HL-60/S4 treated with phorbol 12-myristate 13-acetate at 8.2 ng/mL for 4 days and 3 days (cell line): ENCODE measurements around the gene UBALD2.
"Not testable (repeated sequence)": the region's sequence is repeated elsewhere in the genome, so short reads cannot be mapped to it uniquely, and the experiment has no call there.

Source experiments
- in situ Hi-C: fragments of 300-500 bp; cut with MboI; formaldehyde crosslinking; loops from 2 replicates; pipeline ENCODE4 v1.15.0; 2022; ENCODE audit warnings: low sequenced_read_pairs

Gene UBALD2

GRCh38 chr17:76263896-76264295 is 1.3 kb upstream of the UBALD2 start:
- in situ Hi-C loops: no loop called here

DNA sequence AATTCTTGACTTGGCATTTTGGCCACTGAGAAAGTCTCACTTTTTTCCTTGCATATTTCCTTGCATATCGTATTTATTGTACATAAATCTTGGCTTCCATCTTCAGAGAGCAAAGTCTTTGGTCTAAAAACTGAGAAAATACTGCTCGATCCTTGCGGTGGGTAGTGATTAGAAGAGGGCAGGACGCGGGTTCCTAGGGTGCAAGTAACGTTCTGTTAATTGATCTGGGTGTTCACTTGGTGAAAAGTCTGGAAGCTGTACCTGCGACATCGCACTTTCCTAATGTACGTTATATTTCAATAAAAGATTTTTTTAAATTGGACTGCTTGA is 758 bp upstream of the UBALD2 start:
- in situ Hi-C loops: no loop called here

DNA sequence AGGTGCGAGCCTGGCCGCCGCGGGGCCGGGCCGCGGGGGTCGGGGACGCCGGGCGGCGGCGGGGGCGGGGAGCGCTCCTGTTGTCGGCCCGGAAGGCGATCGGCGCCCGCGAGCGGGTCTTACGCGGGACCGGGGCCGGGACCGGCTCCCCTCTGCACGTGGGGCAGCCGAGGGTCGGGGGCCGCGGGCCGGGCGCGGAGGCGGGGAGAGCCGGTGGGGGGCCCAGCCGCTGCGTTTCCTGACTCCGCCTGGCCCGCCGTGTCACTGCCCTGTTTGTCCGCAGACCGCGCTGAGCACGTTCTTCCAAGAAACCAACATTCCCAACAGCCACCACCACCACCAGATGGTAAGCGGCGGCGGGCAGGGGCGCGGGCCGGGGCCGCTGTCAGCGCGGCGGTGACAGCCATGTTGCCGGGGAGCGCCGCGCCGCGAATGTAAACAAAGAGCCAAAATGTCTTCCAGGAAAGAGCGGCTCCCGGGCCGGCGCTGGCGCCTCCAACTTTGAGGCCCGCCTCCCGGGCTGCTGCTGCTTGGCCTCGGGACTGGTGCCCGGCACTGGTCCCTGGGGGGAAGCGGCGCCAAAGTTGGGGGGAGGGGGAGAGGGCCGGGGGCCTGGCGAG is 586 bp downstream of the UBALD2 start:
- in situ Hi-C loops: no loop called here

DNA sequence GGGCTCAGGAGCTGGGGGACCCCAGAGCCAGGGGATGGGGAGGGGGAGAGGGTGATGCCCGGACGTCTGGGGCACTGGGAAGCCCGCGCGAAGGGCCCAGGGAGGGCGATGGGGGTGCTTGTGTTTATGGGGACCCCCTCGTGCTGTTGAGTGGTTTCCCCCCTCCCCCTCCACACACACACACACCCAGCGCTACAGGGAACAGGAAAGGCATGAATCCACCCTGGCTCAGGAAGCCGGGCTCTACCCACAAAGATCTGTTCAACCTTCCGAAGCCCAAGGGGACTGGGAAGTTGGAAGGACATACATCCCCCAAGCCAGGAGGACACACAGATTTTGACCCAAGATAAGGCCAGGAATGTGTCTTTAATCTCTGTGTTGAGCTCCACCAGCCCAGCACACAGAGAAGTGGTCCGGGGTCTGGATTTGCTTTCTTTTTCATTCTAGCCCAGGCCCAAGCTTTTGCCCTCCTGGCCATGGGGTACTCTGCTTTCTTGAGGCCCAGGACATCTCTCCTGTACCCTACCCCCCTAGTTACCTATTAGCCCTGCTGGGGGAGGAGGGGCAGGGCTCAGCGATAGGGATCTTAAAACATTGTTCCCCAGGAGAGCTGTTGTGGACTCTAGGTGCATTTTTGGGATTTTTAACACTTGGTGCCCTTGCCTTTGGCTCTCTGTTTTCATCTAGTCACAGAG is 1.2 kb downstream of the UBALD2 start:
- in situ Hi-C loops: no loop called here

- in situ Hi-C loops: no loop called here
Measured at GRCh38 chr17:76267051-76267576, 2.0 kb downstream of the UBALD2 start.

DNA sequence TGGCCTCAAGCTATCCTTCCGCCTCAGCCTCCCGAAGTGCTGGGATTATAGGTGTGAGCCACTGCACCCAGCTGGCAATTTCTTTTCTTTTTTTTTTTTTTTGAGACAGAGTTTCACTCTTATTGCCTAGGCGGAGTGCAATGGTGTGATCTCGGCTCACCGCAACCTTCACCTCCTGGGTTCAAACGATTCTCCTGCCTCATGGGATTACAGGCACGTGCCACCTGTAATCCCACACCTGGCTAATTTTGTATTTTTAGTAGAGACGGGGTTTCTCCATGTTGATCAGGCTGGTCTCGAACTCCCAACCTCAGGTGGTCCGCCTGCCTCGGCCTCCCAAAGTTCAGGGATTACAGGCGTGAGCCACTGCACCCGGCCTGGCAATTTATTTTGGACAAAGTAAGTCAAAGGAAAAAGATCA is 2.4 kb downstream of the UBALD2 start:
- in situ Hi-C loops: not testable (repeated sequence)

DNA sequence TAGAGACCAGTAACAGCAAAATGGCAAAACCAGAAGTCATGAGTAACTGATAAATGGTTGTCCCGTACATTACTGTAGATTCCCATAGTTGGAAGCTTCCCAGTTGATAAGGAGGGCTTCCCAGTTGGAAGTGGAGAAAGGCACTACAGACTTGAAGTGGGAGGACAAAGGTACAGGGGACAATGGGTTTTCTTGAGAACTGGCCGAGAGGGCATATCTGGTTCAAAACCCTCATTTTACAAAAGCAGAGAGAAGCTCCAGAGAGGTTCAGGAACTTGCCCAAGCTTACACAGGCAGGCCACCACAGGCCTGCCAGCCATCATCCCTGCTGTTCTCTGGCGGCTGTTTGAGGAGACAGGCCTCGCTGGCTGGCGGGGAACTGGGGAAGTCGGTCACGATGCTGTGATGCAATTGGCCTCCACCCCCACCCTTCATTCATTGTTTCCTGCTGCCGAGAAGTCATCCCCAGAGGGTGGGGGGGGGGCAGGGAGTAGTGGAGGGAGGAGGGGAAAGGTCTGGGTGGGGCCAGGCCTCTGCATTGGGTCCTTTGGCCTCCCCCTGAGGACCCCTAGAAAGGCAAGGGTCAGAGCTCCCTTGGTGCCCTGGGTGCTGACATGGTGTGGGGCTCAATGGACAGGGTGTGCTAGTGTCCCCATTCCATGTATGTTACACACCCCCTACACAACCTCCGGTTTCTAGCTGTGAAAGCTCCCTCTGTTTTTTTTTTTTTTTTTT is 3.0 kb downstream of the UBALD2 start:
- in situ Hi-C loops: no loop called here

DNA sequence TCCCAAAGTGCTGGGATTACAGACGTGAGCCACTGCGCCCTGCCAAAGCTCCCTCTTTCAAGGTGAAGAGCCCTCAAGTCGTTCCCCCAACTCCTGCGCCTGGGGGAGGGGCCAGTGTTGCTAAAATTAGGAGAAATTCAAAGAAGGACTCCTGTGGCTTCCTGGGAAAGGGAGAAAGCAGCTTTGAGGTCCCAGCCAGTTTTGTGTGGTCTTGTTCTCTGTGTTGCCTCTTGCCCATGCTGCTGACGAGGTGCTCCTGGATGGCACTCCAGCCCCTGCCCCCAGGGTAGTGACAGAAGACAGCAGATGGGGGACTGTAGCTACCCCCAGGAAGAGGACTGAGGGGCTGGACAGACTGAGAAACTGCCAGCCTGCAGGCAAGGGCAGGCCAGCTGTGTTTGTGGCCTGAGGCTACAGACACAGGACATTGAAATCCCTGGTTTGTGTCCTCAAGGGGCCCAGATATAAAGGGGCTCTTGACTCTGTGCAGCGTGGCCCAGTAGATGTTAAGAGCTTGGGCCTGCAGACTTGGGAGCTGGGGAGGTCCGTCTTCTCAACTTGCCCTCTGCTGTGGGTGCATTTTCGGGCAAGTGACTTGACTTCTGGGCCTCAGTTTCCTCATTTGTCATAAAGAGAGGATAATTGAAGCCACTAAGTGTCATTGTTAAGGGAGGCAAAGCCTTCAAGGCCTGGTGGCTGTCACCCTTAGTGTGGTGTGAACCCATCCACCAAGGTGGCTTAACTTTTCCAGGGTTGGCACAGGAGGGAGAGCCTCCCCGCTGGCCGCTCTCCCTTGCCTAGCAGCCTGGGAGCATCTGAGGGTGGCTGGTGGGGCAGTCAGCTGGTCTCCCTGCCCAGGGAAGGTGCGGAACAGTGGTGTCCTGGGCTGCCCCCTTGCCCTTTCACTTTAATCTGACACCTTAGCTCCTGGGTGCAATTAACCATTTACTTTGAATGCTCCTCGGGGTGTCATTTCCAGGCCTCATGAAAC is 4.1 kb downstream of the UBALD2 start:
- in situ Hi-C loops: no loop called here

- in situ Hi-C loops: no loop called here
Measured at GRCh38 chr17:76270127-76270592, 5.0 kb downstream of the UBALD2 start.

GRCh38 chr17:76270770-76271668 is 5.9 kb downstream of the UBALD2 start:
- in situ Hi-C loops: no loop called here

DNA sequence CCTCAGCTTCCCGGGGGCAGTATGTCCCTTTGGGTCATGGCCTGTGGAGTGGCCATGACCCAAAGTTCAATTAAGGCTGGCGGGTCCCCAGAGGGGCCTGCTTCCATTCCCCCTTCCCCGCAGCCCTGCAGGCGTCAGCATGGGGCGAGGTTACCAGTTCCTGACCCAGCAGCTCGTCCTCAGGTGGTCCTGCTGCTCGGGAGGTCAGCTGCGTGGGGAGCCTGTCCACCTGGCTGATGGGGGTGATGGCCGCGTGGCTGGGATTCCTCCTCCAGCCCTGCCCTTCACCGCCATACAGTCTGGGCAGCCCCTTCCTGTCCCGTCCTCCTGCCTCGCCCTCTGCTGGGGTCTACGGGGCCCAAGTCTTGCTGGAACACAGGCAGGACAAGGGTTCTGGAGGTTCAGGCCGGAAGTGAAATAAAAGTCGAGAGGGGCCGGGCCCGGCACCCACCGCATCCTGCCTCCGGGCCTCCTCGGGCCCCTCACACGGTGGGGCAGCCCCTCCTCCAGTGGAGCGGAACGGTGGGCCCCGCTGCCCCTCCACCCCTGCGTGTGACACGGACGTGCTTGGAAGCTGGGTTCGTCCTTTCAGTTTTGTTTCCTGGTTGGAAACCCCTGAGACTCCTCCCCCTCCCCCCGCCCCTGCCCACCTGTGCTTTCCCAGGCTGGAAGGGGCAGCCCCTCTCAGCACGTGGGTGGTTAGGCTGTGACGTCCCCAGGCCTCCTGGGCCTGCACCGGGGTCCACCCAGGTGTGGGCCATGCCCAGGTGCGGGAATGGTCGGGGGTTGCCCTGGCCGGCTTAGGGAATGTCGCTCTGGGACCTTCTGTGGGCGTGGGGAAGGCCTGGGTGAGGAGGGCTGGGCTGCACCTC is 6.8 kb downstream of the UBALD2 start:
- in situ Hi-C loops: no loop called here

DNA sequence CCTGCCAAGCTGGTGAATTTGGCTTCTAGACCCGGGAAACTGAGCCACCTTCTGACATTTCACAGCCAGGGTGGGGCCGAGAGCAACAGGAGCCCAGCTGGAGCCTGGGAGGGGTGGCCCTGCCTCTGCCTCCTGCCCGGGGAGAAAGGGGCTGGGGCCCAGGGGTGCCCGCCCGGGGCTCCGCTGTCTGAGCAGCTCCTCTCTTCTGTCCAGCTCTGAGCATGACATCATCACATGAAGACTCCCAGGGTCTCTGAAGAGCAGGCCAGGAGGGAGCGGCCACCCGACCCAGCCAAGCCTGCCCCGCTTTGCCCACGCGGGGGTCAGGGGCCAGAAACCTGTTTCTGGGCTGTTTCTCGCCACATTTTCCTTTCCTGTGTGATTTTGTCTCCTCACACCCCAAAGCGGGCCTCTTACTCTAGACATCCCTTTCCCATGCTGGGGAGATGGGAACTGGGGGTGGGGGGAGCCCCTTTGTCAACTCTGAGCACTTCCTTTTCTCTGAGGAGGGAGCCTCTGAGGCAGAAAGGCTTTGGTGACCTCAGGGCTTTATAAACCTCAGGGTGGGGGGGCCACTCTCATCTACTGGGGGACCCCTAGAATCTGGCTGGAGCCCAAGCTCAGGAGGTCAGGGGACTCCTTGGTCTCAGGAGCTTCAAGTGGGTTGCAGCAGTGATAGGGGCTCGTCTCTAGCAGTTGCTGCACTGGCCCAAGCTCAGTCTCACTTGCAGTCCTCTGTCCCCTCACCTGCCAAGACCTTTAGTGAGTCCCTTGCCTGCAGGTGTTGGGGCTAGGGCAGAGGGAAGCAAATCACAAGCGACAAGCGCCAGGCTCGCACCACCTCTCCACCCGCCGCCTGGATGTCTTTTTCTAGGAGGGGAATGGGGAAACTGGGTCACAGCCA is 7.6 kb downstream of the UBALD2 start:
- in situ Hi-C loops: no loop called here

DNA sequence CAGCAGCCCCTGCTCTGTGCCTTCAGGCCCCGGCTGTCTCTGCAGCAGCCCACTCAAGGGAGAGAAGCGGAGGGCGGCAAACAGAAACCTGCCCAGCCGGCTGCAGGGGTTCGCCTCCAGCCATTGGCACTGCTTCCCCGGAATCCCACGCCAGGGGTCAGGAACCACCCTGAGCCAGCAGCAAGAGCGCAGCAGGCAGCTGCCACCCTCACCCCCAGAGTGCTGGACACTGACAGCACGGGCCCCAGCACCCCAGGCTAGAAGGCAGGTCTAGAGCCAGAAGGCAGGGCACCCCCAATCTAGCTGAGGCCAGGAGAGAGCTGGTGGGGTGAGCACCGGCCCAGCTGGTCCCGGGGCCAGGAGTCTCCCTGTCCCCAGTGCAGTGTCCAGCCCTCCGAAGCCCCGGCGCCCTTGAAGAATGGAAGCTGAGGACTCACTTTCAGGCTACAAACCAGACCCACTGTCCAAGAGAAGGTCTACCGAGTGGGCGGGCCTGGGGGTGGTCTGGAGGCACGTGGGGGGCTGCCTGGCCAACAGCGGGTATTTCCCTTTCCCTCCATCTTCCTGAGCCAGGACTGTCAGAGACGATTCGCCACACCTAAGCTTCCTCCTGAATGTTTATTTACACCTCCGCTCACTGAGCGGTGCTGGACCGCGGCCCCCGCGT is 8.4 kb downstream of the UBALD2 start:
- in situ Hi-C loops: no loop called here

DNA sequence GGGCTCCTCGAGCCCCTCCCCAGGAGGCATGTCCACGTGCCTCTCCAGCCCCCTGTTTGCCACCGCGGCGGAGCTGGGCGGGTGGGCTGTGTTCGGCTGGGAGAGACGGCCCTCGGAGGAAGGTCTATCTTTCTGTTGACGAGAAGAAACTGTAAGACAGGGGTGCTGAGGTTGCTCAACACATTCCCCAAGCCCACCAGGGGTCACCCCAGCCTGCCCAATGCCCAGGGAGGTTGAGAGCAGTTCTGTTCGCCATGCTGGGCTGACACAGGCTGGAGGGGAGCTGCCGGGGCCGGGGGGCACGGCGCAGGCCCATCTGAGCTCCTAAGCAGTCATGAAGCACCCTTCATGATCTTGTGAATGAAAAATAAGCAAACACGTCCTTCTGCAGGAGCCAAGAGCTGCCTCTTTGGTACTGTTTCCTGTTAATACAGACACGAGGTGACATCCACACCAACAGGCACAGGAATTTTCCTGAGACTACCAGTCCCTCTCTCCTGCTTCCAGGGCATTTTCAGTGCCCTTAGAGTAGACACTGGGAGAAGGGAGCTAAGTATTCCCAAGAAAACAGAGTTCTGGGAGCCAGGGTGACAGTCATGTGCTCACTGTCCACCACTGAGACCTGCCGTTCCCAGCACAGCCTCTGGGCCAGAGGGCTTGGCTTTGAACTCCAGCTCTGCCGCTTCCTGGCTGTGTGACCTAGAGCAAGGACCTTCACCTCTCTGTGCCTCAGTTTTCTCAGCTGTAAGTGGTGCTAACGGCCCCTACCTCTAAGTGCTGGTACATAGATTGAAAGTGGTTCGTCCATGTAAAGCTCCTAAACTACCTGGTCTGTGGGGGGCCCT is 9.2 kb downstream of the UBALD2 start:
- in situ Hi-C loops: no loop called here

- in situ Hi-C loops: no loop called here
Measured at GRCh38 chr17:76275382-76276068, 10.4 kb downstream of the UBALD2 start.

DNA sequence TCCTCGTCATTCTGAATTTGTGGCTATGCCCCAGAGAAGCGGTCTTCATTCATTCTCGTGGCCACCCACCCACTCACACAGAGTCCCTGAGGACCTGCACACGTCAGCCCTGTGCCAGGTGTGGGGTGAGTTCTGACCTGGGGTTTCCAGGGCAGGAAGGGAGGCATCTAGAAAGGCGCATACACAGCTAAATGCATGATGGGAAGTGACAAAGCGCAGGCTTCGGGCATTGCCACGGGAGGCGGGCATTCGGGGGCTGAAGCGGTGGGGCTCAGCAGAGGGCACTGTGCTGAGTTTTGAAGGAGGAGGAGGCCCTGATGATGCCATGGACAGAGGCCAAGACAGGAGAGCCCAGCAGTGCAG is 10.9 kb downstream of the UBALD2 start:
- in situ Hi-C loops: no loop called here
